ENCODE data around the gene RNF152.

Gene RNF152

DNA sequence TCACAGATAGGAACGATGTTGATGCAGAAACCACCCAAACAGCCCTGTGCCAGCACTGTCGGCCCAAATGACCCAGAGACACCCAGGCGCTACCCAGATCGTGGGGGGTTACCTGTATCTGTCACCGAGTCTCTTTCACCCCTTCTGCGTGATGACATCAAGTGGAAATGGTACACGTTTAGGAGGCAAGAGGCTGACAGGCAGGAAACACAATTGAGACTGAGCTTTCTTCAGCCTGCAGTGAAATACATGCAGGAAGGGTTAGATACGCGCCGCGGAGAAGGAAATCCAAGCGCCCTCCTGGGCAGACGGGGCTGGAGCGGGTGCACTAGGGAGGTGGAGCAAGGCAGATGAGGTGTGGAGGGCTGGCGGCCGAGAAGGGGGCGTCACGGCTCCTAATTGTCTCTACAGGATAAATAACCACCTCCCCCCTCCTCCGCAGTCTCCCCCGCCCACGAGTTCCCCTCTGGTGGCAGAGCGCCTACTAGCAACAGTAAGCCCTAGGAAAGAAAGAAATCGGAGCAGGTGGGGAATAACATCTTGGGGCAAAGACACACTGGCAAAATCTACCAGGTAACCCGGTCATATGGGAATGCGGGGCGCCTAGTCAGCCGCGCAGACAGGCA, at the start of gene RNF152:
Gene RNF152, minus strand, starts transcription at position 325 of the 626 bp plus-strand sequence. CDS start 76,544 bp downstream, outside the sequence.
- Histone ChIP-seq H3K27me3 (ENCODE audit: insufficient read depth, low read depth) (no peaks in the 10 kb centered on the region), H3K4me2 (peak within 1 kb of the TSS; percentile 83), H2AFZ (ENCODE audit: low read depth) (peak within 1 kb of the TSS; percentile 94), H3K4me3 (IDR thresholded peaks at IDR 0.05; ENCODE audit: insufficient read depth, low read depth, low read length) (no peak within 1 kb of the TSS), H3K79me2 (ENCODE audit: insufficient read depth, low read depth) (no peaks in the 10 kb centered on the region), H4K20me1 (ENCODE audit: insufficient read depth) (no peaks in the 10 kb centered on the region), H3K4me1 (ENCODE audit: low read depth, poor library complexity, severe bottlenecking) (peaks cover 4% of the 10 kb centered on the region), H3K27ac (no peak within 1 kb of the TSS), H3K36me3 (ENCODE audit: insufficient read depth) (no peaks in the 10 kb centered on the region), H3K9ac (peak within 1 kb of the TSS; percentile 42; the same call in 1 of the 2 replicates)
- TF ChIP-seq CTCF (conservative IDR thresholded peaks at IDR 0.05; ENCODE audit: low read depth, low read length) = no peak

DNA sequence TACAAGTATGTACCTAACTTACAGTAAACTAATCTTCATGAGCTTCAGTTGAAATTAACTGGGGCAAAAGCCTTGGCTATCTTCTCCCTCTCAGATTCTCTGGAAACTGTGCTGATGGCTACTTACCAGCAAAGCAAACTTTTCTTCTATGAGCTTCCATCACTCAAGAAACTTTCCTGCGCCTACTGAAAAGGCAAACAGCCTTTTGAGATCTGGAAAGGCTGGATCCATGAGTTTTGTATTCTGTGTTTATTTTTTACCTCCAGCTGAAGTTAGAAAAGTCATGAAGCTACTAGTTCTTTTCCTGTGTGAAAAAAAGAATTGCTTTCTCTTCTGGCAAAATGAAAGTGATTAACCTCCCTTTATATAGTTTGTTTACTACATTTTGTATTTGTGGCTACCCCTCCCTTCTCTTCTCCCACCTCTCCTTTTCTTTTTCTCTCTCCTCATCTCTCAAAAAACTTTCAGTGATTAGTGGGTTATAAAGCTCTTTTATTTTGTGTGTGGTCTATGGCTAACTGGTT, 49.2 kb upstream of the RNF152 start:
- Histone ChIP-seq H4K20me1 (ENCODE audit: insufficient read depth) (no peaks in the 10 kb centered on the region), H3K9ac (no peak overlapping the region), H3K4me3 (IDR thresholded peaks at IDR 0.05; ENCODE audit: insufficient read depth, low read depth, low read length) (no peak overlapping the region), H3K27me3 (ENCODE audit: insufficient read depth, low read depth) (no peaks in the 10 kb centered on the region), H3K27ac (no peak overlapping the region), H2AFZ (ENCODE audit: low read depth) (no peak overlapping the region), H3K79me2 (ENCODE audit: insufficient read depth, low read depth) (no peaks in the 10 kb centered on the region), H3K36me3 (ENCODE audit: insufficient read depth) (no peaks in the 10 kb centered on the region), H3K4me2 (no peak overlapping the region), H3K4me1 (ENCODE audit: low read depth, poor library complexity, severe bottlenecking) (no peaks in the 10 kb centered on the region)
- TF ChIP-seq CTCF (conservative IDR thresholded peaks at IDR 0.05; ENCODE audit: low read depth, low read length) = no peak

- Histone ChIP-seq H3K9ac (no peak overlapping the region), H3K79me2 (ENCODE audit: insufficient read depth, low read depth) (no peaks in the 10 kb centered on the region), H2AFZ (ENCODE audit: low read depth) (no peak overlapping the region)
Observed at GRCh38 chr18:61939046-61939674, 46.4 kb upstream of the RNF152 start.

GRCh38 chr18:61935362-61935761, 42.6 kb upstream of the RNF152 start:
- Histone ChIP-seq H3K36me3 (ENCODE audit: insufficient read depth) (no peaks in the 10 kb centered on the region), H4K20me1 (ENCODE audit: insufficient read depth) (no peaks in the 10 kb centered on the region), H3K27me3 (ENCODE audit: insufficient read depth, low read depth) (no peaks in the 10 kb centered on the region), H3K79me2 (ENCODE audit: insufficient read depth, low read depth) (no peaks in the 10 kb centered on the region), H3K4me1 (ENCODE audit: low read depth, poor library complexity, severe bottlenecking) (no peaks in the 10 kb centered on the region), H3K27ac (no peak overlapping the region), H3K4me3 (IDR thresholded peaks at IDR 0.05; ENCODE audit: insufficient read depth, low read depth, low read length) (no peak overlapping the region), H2AFZ (ENCODE audit: low read depth) (no peak overlapping the region), H3K9ac (no peak overlapping the region), H3K4me2 (no peak overlapping the region)
- no peak for TF ChIP-seq CTCF (conservative IDR thresholded peaks at IDR 0.05; ENCODE audit: low read depth, low read length)

More at GRCh38 chr18:61939046-61939674, 46.4 kb upstream of the RNF152 start:
- Histone ChIP-seq H3K4me3 (IDR thresholded peaks at IDR 0.05; ENCODE audit: insufficient read depth, low read depth, low read length) (no peak overlapping the region), H3K4me2 (no peak overlapping the region), H3K27me3 (ENCODE audit: insufficient read depth, low read depth) (no peaks in the 10 kb centered on the region), H3K36me3 (ENCODE audit: insufficient read depth) (no peaks in the 10 kb centered on the region), H4K20me1 (ENCODE audit: insufficient read depth) (no peaks in the 10 kb centered on the region), H3K27ac (no peak overlapping the region), H3K4me1 (ENCODE audit: low read depth, poor library complexity, severe bottlenecking) (no peaks in the 10 kb centered on the region)
- no peak for TF ChIP-seq CTCF (conservative IDR thresholded peaks at IDR 0.05; ENCODE audit: low read depth, low read length)

Data from KMS-11 (cell line).